C4-2B (cell line): ENCODE results near the gene OCA2.

Source experiments
- CTCF ChIP-seq: fragments of 450-650 bp; conservative IDR thresholded peaks from 2 replicates; pipeline ENCODE4 v1.5.1; 2017; ENCODE audit warnings: mild to moderate bottlenecking
- ZFX ChIP-seq: fragments of 450-650 bp; IDR thresholded peaks from 2 replicates; pipeline ENCODE4 v1.6.1; 2017

GRCh38 chr15:28116521-28117431, 17.7 kb upstream of the OCA2 start:
- no peak for TF ChIP-seq CTCF
- TF ChIP-seq ZFX: no peak
